Activated naive CD4-positive, alpha-beta T cell treated with anti-CD3 and anti-CD28 coated beads, Interleukin-2, amount 10 ng/mL, durations not matched to agents 7 days and 5 days (primary cell): ENCODE data around the gene MAP1B.

ENCODE experiments used
- CTCF ChIA-PET: fragments of 350-600 bp; sonication (Branson Sonifier 250); formaldehyde crosslinking; loops from one replicate; lab custom pipeline; 2021; ENCODE audit warnings: antibody characterized with exemption; lab: Charles Lee
- DNase-seq: peaks from one replicate; pipeline ENCODE4 v3.0.0-alpha.2; 2020
- H3K27ac Mint-ChIP-seq: one replicate; pipeline ENCODE4 v1.8.0; 2021; ENCODE audit warnings: mild to moderate bottlenecking, moderate library complexity, mixed read lengths
- H3K27me3 Mint-ChIP-seq: one replicate; pipeline ENCODE4 v1.8.0; 2021; ENCODE audit warnings: mild to moderate bottlenecking, mixed read lengths
- H3K36me3 Mint-ChIP-seq: one replicate; pipeline ENCODE4 v1.8.0; 2021; ENCODE audit warnings: mixed read lengths
- H3K4me1 Mint-ChIP-seq: one replicate; pipeline ENCODE4 v1.8.0; 2021; ENCODE audit warnings: mixed read lengths
- H3K4me3 Mint-ChIP-seq: one replicate; pipeline ENCODE4 v1.8.0; 2021; ENCODE audit warnings: mild to moderate bottlenecking, moderate library complexity, mixed read lengths
- H3K9me3 Mint-ChIP-seq: one replicate; pipeline ENCODE4 v1.8.0; 2021; ENCODE audit warnings: mixed read lengths

The MAP1B gene

DNA sequence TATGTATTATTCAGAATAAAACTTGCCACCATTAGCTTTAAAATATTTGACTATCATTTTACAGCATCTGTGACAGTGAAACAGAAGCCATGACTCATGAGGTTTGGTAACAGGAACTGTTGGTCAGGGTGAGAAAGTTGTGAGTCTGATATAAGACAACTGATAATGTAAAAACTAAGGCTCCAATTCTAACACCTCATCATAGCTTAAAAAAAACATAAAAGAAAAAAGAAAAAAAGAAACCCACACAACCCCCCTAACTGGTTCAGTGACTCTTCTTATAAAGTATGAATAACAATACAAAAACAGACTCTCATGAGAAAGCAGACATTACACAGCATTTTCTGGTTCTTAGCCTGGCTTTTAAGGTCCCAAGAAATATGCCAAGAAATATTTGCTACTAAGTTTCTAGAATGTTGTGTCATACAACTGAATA, 127.0 kb downstream of the MAP1B start:
- Mint-ChIP-seq H3K36me3 (peaks cover 29% of the 10 kb centered on the region), H3K27me3 (no peaks in the 10 kb centered on the region), H3K27ac (no peak overlapping the region), H3K4me1 (peaks cover 37% of the 10 kb centered on the region), H3K4me3 (no peak overlapping the region), H3K9me3 (no peaks in the 10 kb centered on the region)
- CTCF ChIA-PET, result interaction anchor here (1.5 kb wide), 1 partner anchor 74 kb away, joined by 3 read pairs; no protein-coding TSS in a partner anchor
- no peak for DNase-seq

DNA sequence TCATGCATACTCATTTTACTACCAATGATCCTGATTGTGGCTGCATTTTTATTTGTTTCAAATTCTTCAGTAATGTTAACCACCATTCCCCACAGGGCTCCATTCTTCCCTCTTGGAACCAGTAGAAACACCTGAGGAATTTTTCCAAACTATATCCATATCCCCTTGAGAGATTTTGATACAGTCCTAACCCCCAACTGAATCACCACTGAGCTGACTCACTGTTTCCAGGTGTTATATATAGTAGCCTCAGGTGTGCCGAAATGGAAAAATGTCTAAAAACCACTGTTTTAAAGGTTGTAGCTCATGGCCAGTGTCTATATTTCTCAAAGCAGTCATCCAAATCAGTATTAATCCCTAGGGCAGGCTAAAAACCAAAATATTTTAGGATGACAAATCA, 127.6 kb downstream of the MAP1B start:
- Mint-ChIP-seq H3K36me3 (peaks cover 29% of the 10 kb centered on the region), H3K27me3 (no peaks in the 10 kb centered on the region), H3K4me3 (no peak overlapping the region), H3K4me1 (peaks cover 34% of the 10 kb centered on the region), H3K27ac (no peak overlapping the region), H3K9me3 (no peaks in the 10 kb centered on the region)
- no peak for DNase-seq
- CTCF ChIA-PET, result interaction anchor here (1.5 kb wide), 1 partner anchor 74 kb away, joined by 3 read pairs; no protein-coding TSS in a partner anchor

DNA sequence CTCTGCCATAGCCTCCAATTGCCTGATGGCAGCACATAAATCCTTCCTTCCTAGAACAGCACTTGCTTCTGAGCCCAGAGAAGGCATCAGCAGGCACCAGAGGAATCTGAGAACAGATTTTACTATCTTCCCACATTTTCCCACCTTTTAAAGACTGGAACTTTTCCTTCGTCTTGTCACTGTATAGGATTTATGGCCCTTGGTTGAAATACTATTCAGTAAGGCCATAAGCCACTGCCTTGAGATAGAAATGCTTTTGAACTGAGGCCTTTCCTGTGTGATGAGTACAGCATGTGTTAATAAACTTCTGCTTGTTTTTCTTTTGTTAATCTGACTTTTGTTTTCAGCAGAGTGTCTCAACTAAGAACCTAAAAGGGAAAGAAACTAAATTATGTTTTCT, 128.4 kb downstream of the MAP1B start:
- no peak for DNase-seq
- Mint-ChIP-seq H3K27me3 (no peaks in the 10 kb centered on the region), H3K27ac (no peak overlapping the region), H3K9me3 (no peaks in the 10 kb centered on the region), H3K4me3 (no peak overlapping the region), H3K36me3 (peaks cover 23% of the 10 kb centered on the region), H3K4me1 (peaks cover 32% of the 10 kb centered on the region)
- CTCF ChIA-PET, result interaction anchor here (1.5 kb wide), 1 partner anchor 73 kb away, joined by 3 read pairs; no protein-coding TSS in a partner anchor

DNA sequence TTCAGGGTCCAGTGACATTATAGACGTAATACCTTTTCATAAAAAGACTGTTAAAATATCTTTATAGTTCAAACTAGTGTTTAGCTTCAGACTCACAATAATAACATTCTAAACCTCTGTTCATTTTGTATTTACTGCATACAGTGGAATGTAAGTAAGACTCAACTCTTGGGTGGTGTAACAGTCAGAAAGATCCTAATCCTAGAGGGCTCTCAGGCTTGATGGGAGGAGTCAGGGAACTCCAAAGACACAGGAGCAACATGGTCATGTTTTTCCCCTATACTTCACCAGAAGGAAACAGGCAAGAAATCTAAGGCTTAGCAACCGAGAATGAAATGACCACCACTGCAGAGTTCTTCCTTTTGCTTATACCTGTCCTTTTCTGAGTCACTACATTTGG, 130.1 kb downstream of the MAP1B start:
- peaks cover 23% of the 10 kb centered on the region for H3K4me1 Mint-ChIP-seq
- H3K27me3 Mint-ChIP-seq, result no peaks in the 10 kb centered on the region
- CTCF ChIA-PET, result no interaction called here
- no peak for DNase-seq
- H3K27ac Mint-ChIP-seq, result no peak overlapping the region
- no peak overlapping the region for H3K4me3 Mint-ChIP-seq
- H3K9me3 Mint-ChIP-seq, result no peaks in the 10 kb centered on the region
- H3K36me3 Mint-ChIP-seq, result peaks cover 20% of the 10 kb centered on the region

DNA sequence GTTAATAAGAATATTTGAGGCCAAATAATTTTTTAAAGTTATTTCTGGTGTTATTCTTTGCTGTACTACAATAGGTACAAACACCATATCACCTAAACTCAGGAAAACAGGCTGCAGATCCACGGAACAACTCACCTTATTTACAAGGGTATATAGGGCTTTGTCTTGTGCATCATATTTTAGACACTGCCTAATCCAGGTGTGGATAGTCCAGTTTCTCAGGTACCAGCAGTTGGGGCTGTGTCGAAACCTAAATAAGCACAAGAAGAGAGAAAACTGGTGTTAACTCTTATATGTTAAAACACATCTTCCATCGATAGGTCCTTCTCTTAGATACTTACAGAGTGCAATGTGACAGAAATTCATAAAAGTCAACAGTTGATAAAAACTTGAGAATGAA, 130.6 kb downstream of the MAP1B start:
- peaks cover 18% of the 10 kb centered on the region for H3K4me1 Mint-ChIP-seq
- H3K27ac Mint-ChIP-seq, result no peak overlapping the region
- H3K9me3 Mint-ChIP-seq, result no peaks in the 10 kb centered on the region
- H3K4me3 Mint-ChIP-seq, result no peak overlapping the region
- H3K36me3 Mint-ChIP-seq, result peaks cover 18% of the 10 kb centered on the region
- no peak for DNase-seq
- CTCF ChIA-PET, result no interaction called here
- H3K27me3 Mint-ChIP-seq, result no peaks in the 10 kb centered on the region

DNA sequence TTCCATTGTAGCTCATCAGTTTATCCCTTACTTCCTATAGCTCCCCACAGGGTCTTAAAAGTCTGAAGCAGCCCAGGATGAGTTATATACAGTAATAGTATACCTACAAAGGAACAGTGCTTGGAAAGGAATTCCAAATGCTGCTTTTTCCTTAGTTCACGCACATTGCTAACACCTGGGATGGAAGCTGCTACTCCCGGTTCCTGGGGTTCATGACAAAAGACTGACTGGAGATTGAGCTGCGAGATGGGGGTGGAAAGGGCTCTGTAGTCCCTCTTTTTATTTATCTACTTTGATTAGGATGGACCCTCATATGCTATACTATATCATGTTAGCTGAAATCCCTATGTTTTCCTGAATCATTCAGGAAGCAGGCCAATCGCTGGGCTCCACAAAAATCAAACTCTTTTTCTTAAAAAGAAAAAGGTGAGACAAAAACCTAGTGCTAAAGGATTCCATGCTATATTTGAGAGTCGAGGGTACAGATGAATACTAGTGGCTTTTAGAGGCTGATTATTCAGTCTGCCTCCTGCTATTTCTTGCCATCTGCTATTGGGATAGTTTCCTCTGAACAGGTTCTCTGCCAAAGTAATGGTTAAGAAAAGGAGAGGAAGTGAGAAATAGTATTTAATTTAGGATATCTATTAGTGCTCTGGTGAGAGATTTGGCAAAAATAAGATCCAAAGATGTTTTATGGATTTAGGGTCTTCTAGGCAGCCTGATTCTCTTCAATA, 131.6 kb downstream of the MAP1B start:
- H3K27ac Mint-ChIP-seq, result no peak overlapping the region
- peaks cover 14% of the 10 kb centered on the region for H3K4me1 Mint-ChIP-seq
- H3K9me3 Mint-ChIP-seq, result no peaks in the 10 kb centered on the region
- no peaks in the 10 kb centered on the region for H3K27me3 Mint-ChIP-seq
- peaks cover 15% of the 10 kb centered on the region for H3K36me3 Mint-ChIP-seq
- DNase-seq, result no peak
- CTCF ChIA-PET, result no interaction called here
- no peak overlapping the region for H3K4me3 Mint-ChIP-seq

DNA sequence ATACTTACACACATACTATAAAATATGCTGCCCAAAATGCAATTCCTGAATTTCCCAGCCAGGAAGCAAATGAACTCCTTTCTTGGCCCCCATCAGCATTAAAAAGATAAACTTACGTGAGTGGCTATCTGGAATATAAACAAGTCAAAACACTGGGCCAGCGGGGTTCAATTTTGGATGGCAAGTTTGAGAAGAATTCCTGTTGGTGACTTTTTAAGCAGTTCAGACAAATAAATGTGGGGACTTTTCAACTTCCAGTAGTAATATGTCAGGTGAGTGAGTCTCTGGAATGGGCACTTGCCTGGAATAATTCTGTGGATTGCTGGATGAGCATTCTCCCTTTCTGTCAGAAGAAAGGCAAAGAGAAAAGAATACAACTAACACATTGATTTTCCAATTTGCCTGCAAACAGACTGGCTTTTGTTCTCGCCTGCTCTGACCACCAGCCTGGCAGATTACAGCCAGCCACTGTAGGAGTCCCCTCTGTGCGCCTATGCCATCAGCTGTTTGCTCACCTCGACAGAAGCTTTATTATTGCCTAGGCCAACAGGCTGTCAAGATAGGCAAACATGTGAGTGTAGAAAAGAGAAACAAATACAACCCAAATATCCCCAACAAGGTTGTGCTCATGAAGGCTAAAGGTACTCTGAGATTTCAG, 134.2 kb downstream of the MAP1B start:
- CTCF ChIA-PET, result no interaction called here
- Mint-ChIP-seq H3K27ac (no peak overlapping the region), H3K4me3 (no peak overlapping the region), H3K27me3 (no peaks in the 10 kb centered on the region), H3K36me3 (peaks cover 12% of the 10 kb centered on the region), H3K9me3 (no peaks in the 10 kb centered on the region), H3K4me1 (peaks cover 16% of the 10 kb centered on the region)
- no peak for DNase-seq

DNA sequence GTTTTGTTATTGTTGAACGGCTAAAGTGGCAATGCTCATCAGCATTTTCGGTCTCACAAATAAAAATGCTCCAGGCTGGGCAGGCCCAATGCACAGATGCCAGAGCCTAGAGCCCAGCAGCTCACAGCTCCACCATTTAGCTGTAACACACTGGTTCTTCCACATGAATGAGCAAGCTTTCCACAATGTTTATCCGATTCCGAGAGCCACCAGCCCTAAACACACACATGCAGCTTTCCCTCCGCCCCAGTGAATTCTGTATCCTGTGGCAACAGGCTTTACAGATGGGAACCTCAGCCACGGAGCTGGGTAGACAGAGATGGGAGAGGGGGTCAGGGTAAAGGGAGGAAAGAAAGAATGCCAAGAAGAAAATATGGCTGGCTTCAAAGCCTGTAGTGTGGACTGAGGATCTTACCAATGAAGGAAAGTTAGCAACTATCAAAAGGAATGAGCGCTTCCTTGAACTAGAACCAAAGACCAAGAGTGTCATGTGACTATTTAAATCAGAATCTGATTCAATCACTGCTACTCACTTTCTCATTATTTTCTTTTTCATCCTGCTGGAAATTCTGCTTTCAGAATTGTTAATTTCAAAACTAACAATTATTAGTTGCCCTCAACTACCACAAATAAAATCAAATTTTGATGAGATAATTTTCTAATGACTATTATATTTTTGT, 135.7 kb downstream of the MAP1B start:
- Mint-ChIP-seq H3K27ac (no peak overlapping the region), H3K4me3 (no peak overlapping the region), H3K27me3 (no peaks in the 10 kb centered on the region), H3K9me3 (no peaks in the 10 kb centered on the region), H3K36me3 (peaks cover 3% of the 10 kb centered on the region), H3K4me1 (peaks cover 19% of the 10 kb centered on the region)
- CTCF ChIA-PET, result interaction anchor here (1.3 kb wide), 1 partner anchor 26 kb away, joined by 3 read pairs; no protein-coding TSS in a partner anchor
- no peak for DNase-seq

DNA sequence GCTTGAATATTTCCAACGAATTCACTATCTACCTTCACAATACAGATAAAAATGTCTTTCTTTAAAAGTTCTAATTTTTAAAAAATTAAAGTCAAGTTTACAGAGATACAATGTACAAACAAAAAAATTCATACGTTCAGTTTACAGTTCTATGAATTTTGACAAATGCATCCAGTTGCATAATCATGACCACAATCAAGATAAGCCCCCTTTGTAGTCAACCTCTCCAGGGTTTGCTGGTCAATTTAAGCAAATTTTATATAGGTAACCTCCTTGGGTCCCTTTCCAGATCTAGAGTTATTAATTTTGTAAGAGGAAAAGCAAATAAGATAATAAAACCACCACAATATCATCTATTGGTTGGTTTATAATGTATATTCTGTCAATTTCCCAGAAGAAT, 136.4 kb downstream of the MAP1B start:
- no peaks in the 10 kb centered on the region for H3K27me3 Mint-ChIP-seq
- peaks cover 3% of the 10 kb centered on the region for H3K36me3 Mint-ChIP-seq
- DNase-seq, result no peak
- H3K27ac Mint-ChIP-seq, result no peak overlapping the region
- H3K9me3 Mint-ChIP-seq, result no peaks in the 10 kb centered on the region
- peaks cover 19% of the 10 kb centered on the region for H3K4me1 Mint-ChIP-seq
- no peak overlapping the region for H3K4me3 Mint-ChIP-seq
- CTCF ChIA-PET, result no interaction called here

DNA sequence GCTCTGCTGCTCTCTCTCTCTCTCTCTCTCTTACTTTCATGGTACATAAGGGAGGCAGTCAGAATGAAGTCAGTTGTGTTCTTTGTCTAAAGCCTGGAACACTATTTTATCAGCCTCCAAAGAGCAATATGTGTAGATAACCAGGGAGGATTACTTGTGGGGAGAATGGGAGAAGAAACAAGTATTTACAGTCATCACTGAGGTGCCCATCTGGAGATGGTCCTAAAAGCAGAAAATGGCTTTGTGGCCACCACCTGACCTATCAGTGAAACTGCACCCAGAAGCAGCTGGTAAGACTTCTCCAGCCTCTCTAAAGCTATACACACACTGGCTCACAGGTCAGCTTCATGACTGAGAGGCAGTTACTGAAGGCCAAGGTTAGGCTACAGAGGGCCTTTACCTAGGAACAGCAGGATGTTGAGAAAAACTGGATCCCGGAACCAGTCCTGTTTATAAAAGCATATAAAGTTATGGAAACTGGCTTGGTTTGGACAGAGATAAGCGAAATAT, 137.6 kb downstream of the MAP1B start:
- peaks cover 19% of the 10 kb centered on the region for H3K4me1 Mint-ChIP-seq
- peaks cover 3% of the 10 kb centered on the region for H3K36me3 Mint-ChIP-seq
- no peak for DNase-seq
- CTCF ChIA-PET, result interaction anchor here (0.8 to 1.8 kb wide), 4 partner anchors 13 to 108 kb away, joined by 3 to 5 read pairs (median 4); no protein-coding TSS in a partner anchor
- H3K9me3 Mint-ChIP-seq, result no peaks in the 10 kb centered on the region
- no peaks in the 10 kb centered on the region for H3K27me3 Mint-ChIP-seq
- no peak overlapping the region for H3K4me3 Mint-ChIP-seq
- H3K27ac Mint-ChIP-seq, result no peak overlapping the region

DNA sequence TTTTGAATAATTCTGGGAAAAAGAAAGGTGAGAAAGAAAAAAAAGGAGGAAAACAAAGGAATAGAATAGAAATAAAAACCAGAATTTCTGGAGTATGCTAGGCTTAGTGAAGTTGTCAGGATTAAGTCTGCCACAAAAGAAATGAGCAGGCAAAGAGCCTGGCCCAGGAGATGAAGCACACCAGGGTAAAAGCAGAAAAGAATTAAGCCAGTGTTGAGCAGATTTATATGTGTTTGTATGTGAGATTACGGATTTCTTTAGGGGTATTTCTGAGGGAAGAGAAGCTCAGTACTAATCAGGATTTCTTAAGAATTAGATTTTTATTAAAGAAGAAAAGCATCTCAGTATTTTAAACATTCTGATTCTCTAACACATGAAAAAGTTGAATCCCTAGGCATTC, 138.3 kb downstream of the MAP1B start:
- Mint-ChIP-seq H3K4me1 (peaks cover 19% of the 10 kb centered on the region), H3K27me3 (no peaks in the 10 kb centered on the region), H3K9me3 (no peaks in the 10 kb centered on the region), H3K4me3 (no peak overlapping the region), H3K27ac (no peak overlapping the region), H3K36me3 (peaks cover 3% of the 10 kb centered on the region)
- CTCF ChIA-PET, result interaction anchor here (0.8 to 1.8 kb wide), 4 partner anchors 13 to 109 kb away, joined by 3 to 5 read pairs (median 4); no protein-coding TSS in a partner anchor
- no peak for DNase-seq

DNA sequence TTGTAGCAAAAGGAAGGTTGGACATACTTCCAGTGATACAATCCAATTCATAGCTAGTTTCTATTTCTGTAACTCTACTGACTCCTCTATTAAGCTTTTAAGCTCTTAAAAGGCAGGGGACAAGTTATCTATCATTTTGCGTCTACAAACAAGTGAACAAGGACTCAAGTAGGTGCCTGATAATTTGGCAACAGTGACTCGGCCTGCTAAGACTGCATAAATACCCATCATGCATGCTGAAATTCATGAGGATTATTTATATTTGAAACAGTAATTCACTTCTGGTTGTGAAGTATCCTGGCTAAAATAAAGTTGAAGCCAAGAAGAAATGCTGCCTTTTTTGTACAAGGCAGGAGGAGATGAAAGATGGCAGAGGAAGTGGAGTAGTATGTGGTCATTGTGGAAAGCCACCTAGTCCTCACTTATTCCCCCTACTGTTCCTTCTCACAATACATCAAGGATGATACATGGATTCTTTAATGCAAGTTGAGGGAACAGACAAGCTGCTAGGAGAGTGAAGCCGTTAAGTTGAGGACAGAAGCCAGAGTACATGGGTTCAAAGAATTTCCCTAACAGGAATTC, 138.8 kb downstream of the MAP1B start:
- DNase-seq, result no peak
- no peaks in the 10 kb centered on the region for H3K27me3 Mint-ChIP-seq
- H3K9me3 Mint-ChIP-seq, result no peaks in the 10 kb centered on the region
- CTCF ChIA-PET, result interaction anchor here (0.6 to 1.8 kb wide), 2 partner anchors 13 to 17 kb away, joined by 3 to 5 read pairs; no protein-coding TSS in a partner anchor
- peaks cover 19% of the 10 kb centered on the region for H3K4me1 Mint-ChIP-seq
- no peak overlapping the region for H3K4me3 Mint-ChIP-seq
- H3K27ac Mint-ChIP-seq, result no peak overlapping the region
- peaks cover 3% of the 10 kb centered on the region for H3K36me3 Mint-ChIP-seq

DNA sequence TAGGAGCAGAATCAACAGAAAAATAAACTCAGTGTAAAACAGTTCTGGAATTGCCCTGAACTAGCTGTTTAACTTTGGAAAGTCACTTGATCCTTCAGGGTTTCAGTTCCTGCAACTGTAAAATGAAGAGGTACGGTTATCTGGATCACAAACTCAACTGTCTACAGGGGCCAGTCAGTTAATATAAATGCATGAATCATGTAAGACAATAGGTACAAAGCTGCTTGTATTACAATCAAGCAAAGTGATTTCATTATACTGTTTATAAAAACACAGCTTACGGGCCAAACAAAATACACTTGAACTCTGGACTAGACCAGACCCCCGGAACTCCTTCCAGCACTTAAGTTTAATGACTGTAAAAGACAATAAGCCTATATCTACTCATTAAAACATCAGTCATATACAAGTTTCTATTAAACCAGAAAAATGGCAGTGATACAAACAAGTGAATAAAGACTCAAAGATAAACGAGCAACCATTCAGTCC, 139.7 kb downstream of the MAP1B start:
- DNase-seq, result no peak

More for the DNA sequence above, 139.7 kb downstream of the MAP1B start:
- no peak overlapping the region for H3K4me3 Mint-ChIP-seq
- no peaks in the 10 kb centered on the region for H3K9me3 Mint-ChIP-seq
- H3K27me3 Mint-ChIP-seq, result no peaks in the 10 kb centered on the region
- H3K36me3 Mint-ChIP-seq, result no peaks in the 10 kb centered on the region
- peaks cover 19% of the 10 kb centered on the region for H3K4me1 Mint-ChIP-seq
- no peak overlapping the region for H3K27ac Mint-ChIP-seq
- CTCF ChIA-PET, result interaction anchor here (1.2 kb wide), 1 partner anchor 110 kb away, joined by 4 read pairs; no protein-coding TSS in a partner anchor
